ENCODE data around the gene TAS1R3.

Gene TAS1R3

GRCh38 chr1:1340791-1341548, 9.9 kb downstream of the TAS1R3 start:
- no peak for DNase-seq (ENCODE audit: low read depth)

- no peak for DNase-seq (ENCODE audit: low read depth)
Measured at GRCh38 chr1:1341549-1342021, 10.5 kb downstream of the TAS1R3 start.

DNA sequence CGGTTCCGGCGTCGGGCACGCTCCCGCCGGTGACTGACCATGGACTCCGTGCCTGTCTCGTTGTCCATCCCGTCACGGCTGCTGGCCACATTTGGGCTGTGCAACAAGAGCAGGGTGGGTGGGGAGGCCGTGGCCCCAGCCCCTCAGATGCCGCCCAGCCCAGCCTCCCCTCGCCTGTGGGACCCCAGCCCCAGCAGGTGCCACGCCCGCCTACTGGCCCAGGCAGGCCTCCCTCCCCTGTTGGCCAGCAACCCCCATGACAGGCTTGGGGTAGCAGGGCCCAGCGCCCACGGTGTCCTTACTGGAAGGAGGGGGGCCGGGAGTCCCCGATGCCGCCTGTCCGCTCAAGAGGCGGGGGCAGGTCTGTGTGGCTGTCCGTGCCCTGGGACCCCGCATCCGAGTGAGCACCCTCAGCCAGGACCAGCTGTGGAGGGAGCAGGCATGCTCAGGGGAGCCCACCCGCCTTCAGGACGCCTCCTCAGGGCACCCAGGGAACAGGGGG, 11.0 kb downstream of the TAS1R3 start:
- no peak for DNase-seq (ENCODE audit: low read depth)

GRCh38 chr1:1342584-1343115, 11.6 kb downstream of the TAS1R3 start:
- no peak for DNase-seq (ENCODE audit: low read depth)

DNA sequence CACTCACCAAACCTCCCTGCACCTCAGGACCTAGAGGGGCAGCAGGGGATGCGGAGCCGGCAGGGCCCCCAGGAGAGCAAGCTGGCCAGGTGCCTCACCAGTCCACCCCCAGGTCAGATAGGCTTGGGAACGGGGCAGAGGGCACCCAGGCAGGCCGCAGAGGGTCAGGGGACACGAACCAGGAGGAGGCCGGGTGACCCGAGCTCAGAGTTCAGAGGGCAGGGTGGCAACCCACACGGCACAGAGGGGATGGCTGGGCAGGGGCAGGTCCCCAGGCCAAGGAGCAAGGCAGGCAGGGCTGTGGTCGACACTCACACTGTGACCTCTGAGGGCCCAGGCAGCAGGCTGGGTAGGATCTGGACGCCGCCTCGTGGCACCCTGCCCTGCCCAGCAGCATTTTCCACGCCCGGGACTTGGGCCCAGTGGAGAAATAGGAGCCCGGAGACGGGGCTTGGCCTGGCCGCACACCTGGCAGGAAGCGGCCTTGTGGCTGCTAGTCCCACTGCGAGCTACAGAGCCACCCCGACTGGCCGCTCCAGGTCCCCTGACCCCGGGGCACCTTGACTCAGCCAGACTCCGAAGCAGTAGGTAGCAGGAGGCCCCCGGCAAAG, 12.8 kb downstream of the TAS1R3 start:
- no peak for DNase-seq (ENCODE audit: low read depth)

DNA sequence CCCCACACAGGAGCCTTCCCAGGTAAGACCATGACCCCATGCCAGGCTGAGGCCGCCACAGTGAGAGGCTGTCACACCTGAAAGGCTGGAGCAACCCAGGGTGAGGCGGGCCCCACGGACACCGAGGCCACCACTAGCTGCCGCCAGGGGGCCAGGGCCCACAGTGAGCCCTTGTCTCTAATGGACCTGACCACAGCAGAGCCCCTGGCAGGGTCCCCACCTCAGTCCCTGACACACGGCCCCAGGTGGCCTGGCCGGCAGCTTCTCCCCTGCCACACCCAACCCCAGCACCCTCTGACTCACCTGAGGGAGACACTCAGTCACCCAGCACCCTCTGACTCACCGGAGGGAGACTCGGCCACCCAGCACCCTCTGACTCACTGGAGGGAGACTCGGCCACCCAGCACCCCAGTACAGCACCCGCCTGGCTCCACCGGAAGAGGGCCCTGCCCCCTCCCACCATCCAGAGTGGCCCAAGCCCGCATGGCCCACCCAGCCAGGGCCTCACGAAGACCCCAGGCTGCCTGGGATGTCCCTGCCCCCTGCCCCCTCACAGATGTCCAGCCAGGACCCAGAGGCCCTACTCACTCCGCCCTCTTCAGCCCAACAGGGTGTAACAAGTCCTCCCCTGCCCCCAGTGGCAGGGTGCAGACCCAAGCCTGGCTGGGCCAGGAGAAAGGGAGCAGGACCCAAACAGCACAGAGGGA, 13.7 kb downstream of the TAS1R3 start:
- peak; percentile 54 for DNase-seq (ENCODE audit: low read depth)

GRCh38 chr1:1345384-1345783, 14.3 kb downstream of the TAS1R3 start:
- DNase-seq (ENCODE audit: low read depth) = no peak

DNA sequence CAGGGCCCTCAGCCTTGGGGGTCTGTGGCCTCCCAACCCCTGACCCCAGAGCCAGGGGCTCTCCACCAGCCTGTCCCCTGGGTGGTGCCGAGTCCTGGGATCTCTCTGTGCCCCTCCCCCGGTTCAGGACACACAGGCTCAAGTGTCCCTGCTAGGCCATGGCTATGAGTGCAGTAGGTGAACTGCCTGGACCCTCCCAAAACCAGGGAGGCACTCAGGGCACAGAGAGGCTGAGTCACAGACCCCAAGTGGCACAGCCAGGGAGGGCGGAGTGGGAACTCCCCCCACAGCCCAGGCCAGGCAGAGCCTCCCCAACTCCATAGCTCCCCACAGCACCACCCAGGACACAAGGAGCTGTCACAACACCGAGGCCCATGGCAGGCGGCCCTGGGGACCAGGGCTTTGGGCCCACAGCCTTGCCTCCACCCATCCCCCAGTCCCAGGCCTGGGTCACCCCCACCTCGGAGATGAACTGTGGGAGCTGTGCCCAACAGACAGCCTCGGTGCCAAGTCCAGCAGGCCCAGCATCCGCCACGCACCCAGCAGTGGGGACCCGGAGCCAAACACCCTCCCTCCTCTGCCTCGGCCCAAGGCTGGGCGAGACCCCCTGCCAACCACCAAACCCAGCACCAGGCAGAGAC, 14.9 kb downstream of the TAS1R3 start:
- no peak for DNase-seq (ENCODE audit: low read depth)

GRCh38 chr1:1346501-1346890, 15.4 kb downstream of the TAS1R3 start:
- DNase-seq (ENCODE audit: low read depth) = no peak

DNA sequence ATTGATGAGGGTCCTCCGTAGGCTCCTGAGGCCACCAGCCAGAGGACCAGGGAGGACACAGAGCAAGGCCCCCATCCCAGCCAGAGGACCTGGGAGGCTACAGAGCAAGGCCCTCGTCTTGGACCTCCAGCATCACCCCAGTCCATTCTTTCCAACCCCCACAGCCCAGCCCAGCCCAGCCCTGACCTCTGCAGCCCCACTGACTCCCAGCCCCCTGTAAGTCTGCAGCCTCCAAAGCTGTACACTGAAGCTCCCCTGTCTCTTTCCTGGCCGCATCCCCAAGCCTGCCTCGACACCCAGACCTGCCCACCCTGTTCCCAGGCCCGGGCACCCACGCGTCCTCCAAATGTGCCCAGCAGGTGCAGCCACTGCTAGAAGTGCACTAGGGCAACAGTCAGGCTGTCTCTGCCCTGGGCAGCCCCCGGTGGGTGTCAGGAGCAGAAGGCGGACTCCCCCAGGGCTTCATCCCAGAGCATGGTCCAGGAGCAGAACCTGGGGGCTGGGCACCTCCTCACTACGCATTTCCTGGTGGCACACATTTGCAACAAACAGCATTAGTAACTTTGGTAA, 16.0 kb downstream of the TAS1R3 start:
- no peak for DNase-seq (ENCODE audit: low read depth)

- DNase-seq (ENCODE audit: low read depth) = no peak
Measured at GRCh38 chr1:1347663-1348419, 16.8 kb downstream of the TAS1R3 start.

DNA sequence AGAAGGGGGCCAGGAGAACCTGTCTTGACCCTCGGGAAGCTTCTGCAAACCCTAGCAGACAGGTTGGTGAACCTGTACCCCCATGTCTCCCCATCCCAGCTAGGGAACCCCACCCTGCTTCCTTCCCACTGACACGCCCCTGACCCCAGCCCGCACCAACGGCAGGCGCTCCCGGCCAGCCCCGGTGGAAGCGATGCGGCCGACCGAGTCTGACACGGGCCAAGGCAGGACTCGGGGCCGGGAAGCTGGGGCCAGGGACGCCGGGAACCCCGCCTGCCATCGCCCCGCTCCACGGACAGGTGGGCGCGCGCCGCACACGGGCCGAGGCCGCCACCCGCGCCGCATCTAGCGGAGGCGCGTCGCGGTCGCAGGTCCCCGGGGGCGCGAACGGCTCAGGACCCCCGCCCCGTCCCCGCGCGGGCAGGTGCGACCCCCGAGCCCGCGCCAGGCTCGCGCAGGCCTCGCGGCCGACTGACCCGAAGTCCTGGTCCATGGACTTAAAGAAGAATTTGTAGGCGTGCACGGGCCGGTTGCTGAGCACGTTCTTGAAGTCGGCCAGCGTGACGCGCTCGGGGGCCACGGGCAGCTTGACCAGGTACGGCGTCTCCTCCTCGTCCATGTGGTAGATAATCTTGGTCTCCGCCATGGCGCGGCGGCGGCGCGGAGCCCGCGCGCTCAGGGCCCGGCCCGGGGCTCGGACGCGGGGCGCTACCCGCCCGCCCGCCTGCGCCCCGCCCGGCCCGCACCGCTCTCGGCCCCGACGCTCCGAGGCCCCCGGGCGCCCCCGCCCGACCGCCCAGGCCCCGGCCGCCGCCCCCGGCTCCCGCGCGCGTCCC, 17.6 kb downstream of the TAS1R3 start:
- DNase-seq (ENCODE audit: low read depth) = no peak

DNA sequence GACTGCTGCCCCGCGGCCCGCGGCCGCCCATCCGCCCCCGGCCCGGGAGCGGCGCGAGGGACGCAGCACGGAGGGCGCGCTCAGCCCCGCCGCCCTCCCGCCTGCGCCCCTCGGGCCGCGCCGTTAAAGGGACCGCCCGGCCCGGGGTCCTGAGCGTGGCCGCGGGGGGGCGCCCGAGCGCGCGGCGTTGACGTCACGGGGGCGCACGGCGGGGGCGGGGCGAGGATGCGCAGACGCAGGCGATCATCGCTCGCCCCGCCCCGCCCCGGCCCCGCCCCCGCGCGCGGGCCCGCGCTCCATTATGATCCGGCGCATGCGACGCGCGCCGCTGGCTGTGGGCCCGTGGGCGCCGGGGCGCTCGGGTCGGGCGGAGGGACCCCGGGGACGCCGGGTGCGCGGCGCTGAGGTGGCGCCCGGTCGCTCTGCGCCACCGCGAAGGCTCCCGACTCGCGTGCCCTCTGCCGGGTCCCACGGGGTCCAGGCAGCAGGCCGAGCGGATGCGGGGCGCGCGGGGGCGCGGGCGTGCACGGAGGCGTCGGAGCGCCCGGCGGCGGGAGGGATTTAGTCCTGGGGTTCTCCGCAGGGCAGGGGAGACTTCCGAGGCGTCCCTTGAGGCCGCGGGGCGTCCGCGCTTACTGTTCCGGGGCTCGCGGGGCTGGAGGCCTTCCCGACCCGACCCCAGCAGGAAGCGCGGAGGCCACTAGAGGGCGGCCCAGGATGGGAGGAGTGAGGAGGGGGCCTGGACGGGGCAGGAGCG, 18.4 kb downstream of the TAS1R3 start, which contains the start of gene DVL1:
DVL1 (minus strand) TSS at position 163 of the 757 bp plus-strand sequence. CDS start 353 bp downstream, outside the sequence.
- peak; percentile 52 for DNase-seq (ENCODE audit: low read depth)

DNA sequence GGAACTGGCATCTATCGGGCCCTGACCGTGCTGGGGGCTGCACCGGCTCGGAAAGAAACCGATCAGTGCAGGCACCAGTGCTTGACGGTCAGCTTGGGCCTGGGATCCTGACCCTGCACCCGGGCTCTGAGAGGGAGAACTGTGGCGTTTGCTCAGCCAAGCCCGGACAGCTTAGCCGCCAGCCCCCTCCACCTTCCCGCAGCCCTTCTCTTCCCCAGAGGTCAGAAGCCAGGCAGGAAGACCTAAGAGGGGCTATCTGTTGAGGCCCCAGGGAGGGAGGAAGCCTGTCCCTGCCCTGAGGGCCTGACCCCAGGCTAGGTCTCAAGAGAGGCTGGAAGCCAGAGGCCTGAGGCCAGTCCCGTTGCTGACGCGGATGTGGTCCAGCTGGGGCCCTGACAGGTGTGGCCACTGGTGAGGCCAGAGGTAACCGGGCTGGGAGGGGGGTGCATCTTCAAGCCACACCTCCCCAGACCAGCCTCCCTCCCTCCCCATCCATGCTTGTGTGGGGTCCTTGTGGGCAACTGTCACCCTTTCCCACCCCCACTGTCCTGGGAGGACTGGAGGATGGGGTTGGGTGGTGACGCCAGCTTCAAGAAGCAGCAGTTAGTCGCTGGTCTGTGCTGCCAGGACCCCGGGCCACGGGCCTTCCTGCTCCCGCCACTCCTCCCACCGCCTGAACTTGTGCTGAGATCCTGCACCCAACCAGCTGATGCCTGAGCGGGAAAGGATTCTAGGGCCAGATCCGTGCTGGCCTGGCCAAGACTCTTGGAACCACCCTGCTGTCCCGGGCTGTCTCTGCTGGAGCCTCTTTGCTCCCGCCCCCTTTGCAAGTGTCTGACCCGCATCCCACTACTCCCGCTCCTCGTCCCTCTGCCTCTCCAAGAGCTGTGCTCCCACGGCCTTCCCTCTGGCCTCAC, 20.7 kb downstream of the TAS1R3 start:
- DNase-seq (ENCODE audit: low read depth) = no peak

DNA sequence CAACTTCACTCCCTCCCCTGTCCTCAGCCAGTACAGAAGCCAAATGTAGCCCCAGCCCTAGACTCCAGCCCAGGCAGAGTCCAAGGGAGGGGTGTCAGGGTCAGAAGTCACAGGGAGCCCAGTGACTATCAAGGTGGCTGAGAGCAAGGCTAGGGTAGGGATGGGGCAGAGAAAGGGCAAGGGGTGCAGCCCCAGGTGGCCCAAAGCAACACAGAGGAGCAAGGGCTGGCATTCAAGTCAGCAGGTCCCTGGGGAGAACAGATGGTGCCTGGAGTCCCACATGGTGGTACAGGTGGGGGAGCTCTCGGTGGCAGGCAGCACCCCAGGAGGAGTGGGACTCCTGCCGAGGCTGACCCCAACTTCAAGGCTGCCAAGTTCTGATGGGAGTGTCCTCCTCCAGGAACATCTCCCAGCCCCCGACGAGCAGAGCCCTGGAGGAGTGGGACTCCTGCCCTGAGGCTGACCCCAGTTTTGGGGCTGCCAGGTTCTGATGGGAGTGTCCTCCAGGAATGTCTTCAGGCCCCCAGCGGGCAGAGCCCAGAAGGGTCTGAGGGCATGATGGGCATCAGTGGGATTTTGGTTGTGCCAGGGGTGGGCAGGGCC, 21.8 kb downstream of the TAS1R3 start:
- no peak for DNase-seq (ENCODE audit: low read depth)

DNA sequence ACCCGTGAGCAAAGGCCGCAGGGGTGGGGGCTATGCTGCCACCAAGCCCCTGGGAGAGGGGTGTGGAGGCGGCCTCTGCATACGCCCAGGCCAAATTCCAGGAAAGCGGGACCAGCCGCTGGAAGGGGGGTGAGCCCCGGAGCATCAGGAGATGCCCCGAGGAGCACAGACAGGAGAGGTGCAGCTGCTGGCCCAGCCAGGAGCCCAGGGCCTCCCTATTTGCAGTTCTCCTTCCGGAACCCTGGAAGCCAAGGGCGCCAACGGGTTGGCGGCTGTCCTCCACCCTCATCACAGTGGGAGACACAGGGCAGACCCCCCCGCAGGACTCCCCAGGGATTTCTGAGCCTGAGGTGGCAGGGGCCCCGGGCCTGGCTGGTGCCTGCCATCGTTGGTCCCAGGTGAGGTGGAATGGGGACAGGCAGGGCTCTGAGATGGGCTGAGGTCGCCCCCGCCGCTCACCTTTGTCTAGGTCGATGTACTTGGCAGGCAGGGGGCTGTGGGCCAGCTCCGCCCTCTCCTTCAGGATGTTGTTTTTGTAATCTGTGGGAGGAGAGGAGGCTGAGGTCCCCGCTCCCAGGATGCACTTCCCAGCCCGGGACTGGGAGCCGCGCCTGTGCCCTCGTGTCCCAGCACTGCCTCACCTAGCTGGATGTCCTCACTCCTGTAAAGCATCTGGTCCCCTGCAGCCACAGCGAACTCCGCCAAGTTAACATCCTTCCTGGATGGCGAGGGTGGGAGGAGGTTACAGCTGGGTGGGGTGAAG, 22.5 kb downstream of the TAS1R3 start:
- DNase-seq (ENCODE audit: low read depth) = no peak

All from stimulated activated CD4-positive, alpha-beta T cell treated with anti-CD3 and anti-CD28 coated beads, Interleukin-2, amount 100 ng/mL, for 4 hours (primary cell).